A673 (cell line): ENCODE results near the gene MRTFA. TPM values are rescaled to one million over a fixed set of nuclear protein-coding genes. Genes with fewer than 3 reads are reported as not detected.
A peak's percentile ranks its signal among the peaks of the same experiment; 100 is the strongest.

Source experiments
- BruUV-seq: library from RNA; stranded (reverse); fragments of 400-500 nt; replicated peaks from 2 replicates; lab custom pipeline; 2021; lab: Mats Ljungman, UMichigan
- CTCF ChIA-PET: fragments of 300-600 bp; sonication (Branson Sonifier 250); formaldehyde crosslinking; loops from one replicate; lab custom pipeline; 2022; ENCODE audit warnings: antibody characterized with exemption; lab: Charles Lee
- POLR2A ChIA-PET: fragments of 300-600 bp; sonication (Branson Sonifier 250); formaldehyde crosslinking; loops from one replicate; lab custom pipeline; 2022; ENCODE audit warnings: antibody characterized with exemption; ENCODE audit not compliant: low non-redundant PET; lab: Charles Lee
- DNase-seq: peaks from one replicate; pipeline ENCODE4 v3.0.0-alpha.2; 2015; ENCODE audit warnings: low spot score
- H3K27ac ChIP-seq: fragments of 200-600 bp; sonication (generic); 2 replicates; pipeline ENCODE4 v1.5.1; 2016; ENCODE audit warnings: mixed run types, low read depth, mild to moderate bottlenecking, mixed read lengths, antibody characterized with exemption, low read length; ENCODE audit not compliant: poor library complexity, severe bottlenecking
- H3K27me3 ChIP-seq: fragments of 200-600 bp; sonication (generic); replicated peaks from 2 replicates; pipeline ENCODE4 v1.6.1; 2017; ENCODE audit warnings: mixed run types, low read depth, mild to moderate bottlenecking, mixed read lengths, antibody characterized with exemption, low read length; ENCODE audit not compliant: insufficient read depth, poor library complexity
- H3K36me3 ChIP-seq: fragments of 200-600 bp; sonication (generic); 2 replicates; pipeline ENCODE4 v1.6.1; 2016; ENCODE audit warnings: mixed run types, mild to moderate bottlenecking, mixed read lengths, antibody characterized with exemption, low read length; ENCODE audit not compliant: insufficient read depth, poor library complexity, severe bottlenecking
- H3K4me1 ChIP-seq: fragments of 200-600 bp; sonication (generic); 2 replicates; pipeline ENCODE4 v1.6.1; 2017; ENCODE audit warnings: mixed run types, mild to moderate bottlenecking, mixed read lengths, antibody characterized with exemption, low read length; ENCODE audit not compliant: insufficient read depth, poor library complexity, severe bottlenecking
- H3K4me3 ChIP-seq: fragments of 200-600 bp; sonication (generic); 2 replicates; pipeline ENCODE4 v1.5.1; 2016; ENCODE audit warnings: low read depth, mixed run types, mild to moderate bottlenecking, mixed read lengths, low read length; ENCODE audit not compliant: poor library complexity, severe bottlenecking
- H3K9me3 ChIP-seq: fragments of 200-600 bp; sonication (generic); 2 replicates; pipeline ENCODE4 v1.6.1; 2016; ENCODE audit warnings: mixed run types, low read depth, mild to moderate bottlenecking, mixed read lengths, antibody characterized with exemption, low read length; ENCODE audit not compliant: poor library complexity, severe bottlenecking
- CTCF ChIP-seq: fragments of 300-800, 200-600 bp; sonication (generic); conservative IDR thresholded peaks from 2 replicates; pipeline ENCODE4 v1.5.1; 2017; ENCODE audit warnings: low read depth, mild to moderate bottlenecking, antibody characterized with exemption, low read length, moderate library complexity, mixed read lengths
- EZH2 ChIP-seq: fragments of 200-600 bp; sonication (generic); IDR thresholded peaks from 2 replicates; pipeline ENCODE4 v1.6.1; 2017; ENCODE audit warnings: borderline replicate concordance, low read depth, mild to moderate bottlenecking, mixed read lengths, antibody characterized with exemption, low read length; ENCODE audit not compliant: poor library complexity, severe bottlenecking
- intact Hi-C: fragments of 100-400 bp; cut with micrococcal nuclease; formaldehyde crosslinking; loops from one replicate; pipeline ENCODE4 v1.10.0; 2022; ENCODE audit not compliant: unreplicated experiment
- total RNA-seq: library from RNA; stranded (reverse); gene quantifications from 2 replicates; pipeline ENCODE4 v1.2.3, GENCODE V29; 2021

MRTFA gene
- total RNA-seq, 1 experiment from 2014 or later: 35.8 TPM

- no peak for DNase-seq
- Histone ChIP-seq H3K27ac (no peak overlapping the region), H3K4me3 (no peak overlapping the region), H3K27me3 (no peaks in the 10 kb centered on the region), H3K36me3 (no peaks in the 10 kb centered on the region), H3K9me3 (peaks cover 13% of the 10 kb centered on the region), H3K4me1 (peaks cover 6% of the 10 kb centered on the region)
- ChIA-PET CTCF (interaction anchor here (0.6 kb wide), 1 partner anchor 63 kb away, joined by 6 read pairs; no protein-coding TSS in a partner anchor), POLR2A (no interaction called here)
- intact Hi-C loops: no loop called here
- TF ChIP-seq EZH2: no peak
- no peak for TF ChIP-seq CTCF
- BruUV-seq: no TSS peak
Observed at GRCh38 chr22:40624770-40625169, 11.7 kb downstream of the MRTFA start.

- no peaks in the 10 kb centered on the region for H3K27me3 ChIP-seq
- CTCF ChIA-PET: interaction anchor here (0.6 kb wide), 1 partner anchor 278 kb away, joined by 7 read pairs; no protein-coding TSS in a partner anchor
- H3K9me3 ChIP-seq: peaks cover 13% of the 10 kb centered on the region
- no peak for DNase-seq
- H3K27ac ChIP-seq: no peak overlapping the region
- H3K4me3 ChIP-seq: no peak overlapping the region
- TF ChIP-seq CTCF (no peak), EZH2 (no peak)
- no TSS peak for BruUV-seq
- H3K4me1 ChIP-seq: no peaks in the 10 kb centered on the region
- no peaks in the 10 kb centered on the region for H3K36me3 ChIP-seq
- POLR2A ChIA-PET: no interaction called here
- intact Hi-C loops: no loop called here
Observed at GRCh38 chr22:40621309-40622151, 15.0 kb downstream of the MRTFA start.

- no peak for TF ChIP-seq EZH2
- no peak for TF ChIP-seq CTCF
- BruUV-seq: no TSS peak
- Histone ChIP-seq H3K4me3 (no peak overlapping the region), H3K4me1 (no peaks in the 10 kb centered on the region), H3K27ac (no peak overlapping the region), H3K9me3 (peaks cover 13% of the 10 kb centered on the region), H3K27me3 (no peaks in the 10 kb centered on the region), H3K36me3 (no peaks in the 10 kb centered on the region)
- CTCF ChIA-PET: no interaction called here
- peak; percentile 38 for DNase-seq
- intact Hi-C loops: no loop called here
- POLR2A ChIA-PET: no interaction called here
Observed at GRCh38 chr22:40620464-40621046, 16.0 kb downstream of the MRTFA start.
